HUES64 (cell line): ENCODE results near the gene MRNIP.

ENCODE experiments used
- H3K27ac ChIP-seq: 2 replicates; pipeline ENCODE4 v1.7.0; 2013; ENCODE audit warnings: low read depth, low read length, inconsistent platforms
- H3K27me3 ChIP-seq: 2 replicates; pipeline ENCODE4 v1.6.1; 2013; ENCODE audit warnings: mild to moderate bottlenecking, low read length; ENCODE audit not compliant: insufficient read depth
- H3K36me3 ChIP-seq: 2 replicates; pipeline ENCODE4 v1.6.1; 2013; ENCODE audit warnings: mild to moderate bottlenecking, low read length; ENCODE audit not compliant: insufficient read depth
- H3K4me1 ChIP-seq: 2 replicates; pipeline ENCODE4 v1.6.1; 2013; ENCODE audit warnings: mild to moderate bottlenecking, low read length, moderate library complexity; ENCODE audit not compliant: insufficient read depth
- H3K4me3 ChIP-seq: 2 replicates; pipeline ENCODE4 v1.5.1; 2013; ENCODE audit warnings: mild to moderate bottlenecking, low read length, moderate library complexity
- H3K9ac ChIP-seq: 2 replicates; pipeline ENCODE4 v1.6.1; 2013; ENCODE audit warnings: mild to moderate bottlenecking, low read depth, low read length
- H3K9me3 ChIP-seq: 2 replicates; pipeline ENCODE4 v1.6.1; 2013; ENCODE audit warnings: low read depth, low read length; ENCODE audit not compliant: insufficient read depth
- WGBS: fragments of 150-250, 120-280 bp; methylation state at CpG from one replicate; pipeline ENCODE4 v1.1.7; 2013; ENCODE audit warnings: missing lambda C conversion rate; 5-methylcytosine and 5-hydroxymethylcytosine counted together

MRNIP gene

GRCh38 chr5:179823937-179824744 is 34.5 kb downstream of the MRNIP start:
- peaks cover 38% of the 10 kb centered on the region for H3K4me1 ChIP-seq
- H3K27ac ChIP-seq, result no peak overlapping the region
- H3K9me3 ChIP-seq, result no peaks in the 10 kb centered on the region
- H3K4me3 ChIP-seq, result no peak overlapping the region
- peaks cover 61% of the 10 kb centered on the region for H3K36me3 ChIP-seq
- H3K9ac ChIP-seq, result no peak overlapping the region
- WGBS, result 96% methylated on average over 22 of the region's 22 CpGs
- H3K27me3 ChIP-seq, result no peaks in the 10 kb centered on the region

GRCh38 chr5:179822444-179822990 is 36.1 kb downstream of the MRNIP start:
- Histone ChIP-seq H3K27me3 (0 out of 2 replicates have a peak, but pooled peaks cover under 1% of the 10 kb centered on the region), H3K27ac (no peak overlapping the region), H3K4me1 (peaks cover 30% of the 10 kb centered on the region), H3K36me3 (peaks cover 47% of the 10 kb centered on the region), H3K4me3 (peak overlapping the region; percentile 63), H3K9me3 (no peaks in the 10 kb centered on the region), H3K9ac (no peak overlapping the region)
- 84% methylated on average over 8 of the region's 8 CpGs for WGBS

GRCh38 chr5:179822059-179822432 is 36.6 kb downstream of the MRNIP start:
- Histone ChIP-seq H3K4me3 (peak overlapping the region; percentile 63), H3K9ac (no peak overlapping the region), H3K4me1 (peaks cover 29% of the 10 kb centered on the region), H3K9me3 (no peaks in the 10 kb centered on the region), H3K36me3 (peaks cover 45% of the 10 kb centered on the region), H3K27ac (no peak overlapping the region), H3K27me3 (0 out of 2 replicates have a peak, but pooled peaks cover 6% of the 10 kb centered on the region)
- 89% methylated on average over 3 of the region's 3 CpGs for WGBS

- peaks cover 27% of the 10 kb centered on the region for H3K4me1 ChIP-seq
- peak overlapping the region; percentile 87 for H3K27ac ChIP-seq
- H3K4me3 ChIP-seq, result peak overlapping the region; percentile 63
- H3K36me3 ChIP-seq, result peaks cover 39% of the 10 kb centered on the region
- under 1% methylated on average over 52 of the region's 54 CpGs for WGBS
- 0 out of 2 replicates have a peak, but pooled peaks cover 11% of the 10 kb centered on the region for H3K27me3 ChIP-seq
- H3K9ac ChIP-seq, result peak overlapping the region; percentile 88
- no peaks in the 10 kb centered on the region for H3K9me3 ChIP-seq
These were observed 37.1 kb downstream of the MRNIP start for GRCh38 chr5:179821298-179822058.

GRCh38 chr5:179820483-179821297 is 37.9 kb downstream of the MRNIP start, which contains the start of gene SQSTM1:
TSS of gene SQSTM1 (plus strand) at chr5:179820905. CDS start at chr5:179820937, 32 bp downstream.
- WGBS, result 2% methylated on average over 81 of the region's 81 CpGs
- H3K4me1 ChIP-seq, result peaks cover 27% of the 10 kb centered on the region

GRCh38 chr5:179820127-179820482 is 38.5 kb downstream of the MRNIP start:
- Histone ChIP-seq H3K4me3 (peak overlapping the region; percentile 63; the same call in 1 of the 2 replicates), H3K9ac (peak overlapping the region; percentile 60), H3K27ac (peak overlapping the region; percentile 87), H3K4me1 (peaks cover 27% of the 10 kb centered on the region), H3K36me3 (peaks cover 25% of the 10 kb centered on the region), H3K27me3 (0 out of 2 replicates have a peak, but pooled peaks cover 12% of the 10 kb centered on the region), H3K9me3 (no peaks in the 10 kb centered on the region)
- 78% methylated on average over 12 of the region's 12 CpGs for WGBS

More at GRCh38 chr5:179820483-179821297, 37.9 kb downstream of the MRNIP start, which contains the start of gene SQSTM1:
- peak within 1 kb of the TSS; percentile 87 for H3K27ac ChIP-seq
- peak within 1 kb of the TSS; percentile 88 for H3K9ac ChIP-seq
- peak within 1 kb of the TSS; percentile 63 for H3K4me3 ChIP-seq
- peaks cover 31% of the 10 kb centered on the region for H3K36me3 ChIP-seq
- H3K9me3 ChIP-seq, result no peaks in the 10 kb centered on the region
- H3K27me3 ChIP-seq, result 0 out of 2 replicates have a peak, but pooled peaks cover 12% of the 10 kb centered on the region

GRCh38 chr5:179819296-179820126 is 39.1 kb downstream of the MRNIP start:
- 0 out of 2 replicates have a peak overlapping the region, but pooled peaks have one; percentile 37 for H3K4me3 ChIP-seq

GRCh38 chr5:179818746-179819295 is 39.8 kb downstream of the MRNIP start:
- Histone ChIP-seq H3K9ac (peak overlapping the region; percentile 60), H3K27ac (peak overlapping the region; percentile 87), H3K9me3 (no peaks in the 10 kb centered on the region), H3K4me3 (peak overlapping the region; percentile 37), H3K4me1 (peaks cover 27% of the 10 kb centered on the region), H3K36me3 (peaks cover 12% of the 10 kb centered on the region), H3K27me3 (0 out of 2 replicates have a peak, but pooled peaks cover 12% of the 10 kb centered on the region)
- WGBS, result 5% methylated on average over 35 of the region's 35 CpGs

More at GRCh38 chr5:179819296-179820126, 39.1 kb downstream of the MRNIP start:
- Histone ChIP-seq H3K27me3 (0 out of 2 replicates have a peak, but pooled peaks cover 12% of the 10 kb centered on the region), H3K9ac (peak overlapping the region; percentile 60), H3K9me3 (no peaks in the 10 kb centered on the region), H3K4me1 (peaks cover 27% of the 10 kb centered on the region), H3K27ac (peak overlapping the region; percentile 87), H3K36me3 (peaks cover 19% of the 10 kb centered on the region)
- WGBS, result 35% methylated on average over 25 of the region's 26 CpGs

GRCh38 chr5:179817890-179818745 is 40.5 kb downstream of the MRNIP start:
- 0 out of 2 replicates have a peak, but pooled peaks cover 6% of the 10 kb centered on the region for H3K36me3 ChIP-seq
- peak overlapping the region; percentile 60; the same call in 1 of the 2 replicates for H3K9ac ChIP-seq
- H3K4me1 ChIP-seq, result peaks cover 27% of the 10 kb centered on the region
- H3K27me3 ChIP-seq, result 0 out of 2 replicates have a peak, but pooled peaks cover 12% of the 10 kb centered on the region
- peak overlapping the region; percentile 37 for H3K4me3 ChIP-seq
- WGBS, result 61% methylated on average over 14 of the region's 14 CpGs
- no peaks in the 10 kb centered on the region for H3K9me3 ChIP-seq
- H3K27ac ChIP-seq, result peak overlapping the region; percentile 87; the same call in 1 of the 2 replicates
